DND-41 (cell line): ENCODE data around the gene NDRG2.

Experiments used
- ATAC-seq: fragments of 200-7000 bp; cut with Tn5 transposase; 3 replicates; pipeline ENCODE4 v1.9.1; 2021; ENCODE audit warnings: low read depth; ENCODE audit not compliant: insufficient read depth
- DNase-seq: peaks from one replicate; pipeline ENCODE4 v3.0.0-alpha.2; 2020
- H2AFZ ChIP-seq: 2 replicates; pipeline ENCODE4 v1.6.0; 2012; ENCODE audit warnings: low read depth, low read length
- H3K27ac ChIP-seq: 2 replicates; pipeline ENCODE4 v1.5.1; 2012; ENCODE audit warnings: low read length, inconsistent platforms
- H3K27me3 ChIP-seq: fragments of 200-600 bp; sonication (generic); 2 replicates; pipeline ENCODE4 v1.6.0; 2012; ENCODE audit warnings: low read length, mild to moderate bottlenecking, inconsistent platforms; ENCODE audit not compliant: insufficient read depth, poor library complexity
- H3K36me3 ChIP-seq: 2 replicates; pipeline ENCODE4 v1.5.1; 2012; ENCODE audit warnings: low read length, inconsistent platforms; ENCODE audit not compliant: insufficient read depth
- H3K4me1 ChIP-seq: 2 replicates; pipeline ENCODE4 v1.5.1; 2012; ENCODE audit warnings: mild to moderate bottlenecking, low read length; ENCODE audit not compliant: insufficient read depth
- H3K4me2 ChIP-seq: 2 replicates; pipeline ENCODE4 v1.6.0; 2012; ENCODE audit warnings: mild to moderate bottlenecking, moderate library complexity, low read length, inconsistent platforms; ENCODE audit not compliant: insufficient read depth
- H3K4me3 ChIP-seq, 2 experiments: fragments of 200-600 bp in 1 of 2; shearing (Covaris generic) in 1 of 2; 2 replicates each; pipeline ENCODE4 v1.5.1; 2012 to 2016; ENCODE audit warnings: inconsistent platforms in 2 of 2, low read length in 2 of 2, mild to moderate bottlenecking in 2 of 2, low read depth in 1 of 2, moderate library complexity in 1 of 2
- H3K79me2 ChIP-seq: 2 replicates; pipeline ENCODE4 v1.6.0; 2012; ENCODE audit warnings: low read length, inconsistent platforms; ENCODE audit not compliant: insufficient read depth
- H3K9ac ChIP-seq: 2 replicates; pipeline ENCODE4 v1.6.0; 2012; ENCODE audit warnings: low read depth, mild to moderate bottlenecking, inconsistent platforms, low read length, moderate library complexity
- H3K9me3 ChIP-seq: 2 replicates; pipeline ENCODE4 v1.5.1; 2012; ENCODE audit warnings: low read length, moderate library complexity, mild to moderate bottlenecking, inconsistent platforms; ENCODE audit not compliant: insufficient read depth, severe bottlenecking
- H4K20me1 ChIP-seq: 2 replicates; pipeline ENCODE4 v1.6.0; 2012; ENCODE audit warnings: low read length; ENCODE audit not compliant: insufficient read depth
- CTCF ChIP-seq: IDR thresholded peaks from 2 replicates; pipeline ENCODE4 v1.5.1; 2012; ENCODE audit warnings: borderline replicate concordance, low read length, moderate library complexity, mild to moderate bottlenecking; ENCODE audit not compliant: poor library complexity, severe bottlenecking; ENCODE audit errors: extremely low read depth
- EZH2 ChIP-seq: IDR thresholded peaks from 3 replicates; pipeline ENCODE4 v1.6.1; 2012; ENCODE audit warnings: borderline replicate concordance, low read depth, mild to moderate bottlenecking, moderate library complexity, low read length, inconsistent platforms; ENCODE audit not compliant: severe bottlenecking

Gene NDRG2

DNA sequence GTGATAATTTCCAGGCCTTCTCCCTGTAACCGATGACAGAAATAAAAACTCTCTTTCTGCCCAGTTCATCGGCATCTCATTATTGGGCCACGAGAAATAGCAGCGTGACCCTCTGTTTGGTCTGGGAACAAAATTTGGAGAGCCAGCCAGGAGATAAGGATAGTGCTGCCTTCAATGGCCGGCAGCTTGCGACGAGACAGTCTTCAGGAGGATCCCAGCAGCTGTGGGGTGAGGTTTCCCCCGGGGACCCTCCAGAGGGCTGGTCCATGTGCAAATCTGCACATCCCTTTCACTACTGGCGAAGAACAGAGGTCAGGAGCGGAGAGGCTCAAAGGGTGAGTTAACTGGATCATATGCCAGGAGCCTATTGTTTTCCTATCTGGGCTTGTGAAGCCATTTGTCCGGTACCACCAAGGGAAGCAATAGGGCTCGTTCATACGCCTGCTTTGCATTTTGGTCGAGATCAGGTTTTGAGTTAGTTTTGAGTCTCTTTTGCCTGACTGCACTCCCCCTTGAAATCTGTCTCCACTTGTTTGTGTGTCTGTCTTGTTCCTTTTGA is 21.0 kb downstream of the NDRG2 start:
- H3K36me3 ChIP-seq = no peaks in the 10 kb centered on the region

GRCh38 chr14:21001218-21001617 is 23.6 kb downstream of the NDRG2 start:
- Histone ChIP-seq H4K20me1 (peaks cover 2% of the 10 kb centered on the region; the same call in 1 of the 2 replicates), H3K9ac (no peak overlapping the region), H3K27ac (no peak overlapping the region), H3K4me1 (no peaks in the 10 kb centered on the region), H2AFZ (no peak overlapping the region), H3K4me2 (no peak overlapping the region), H3K4me3 (no peak overlapping the region), H3K9me3 (no peaks in the 10 kb centered on the region), H3K79me2 (no peaks in the 10 kb centered on the region), H3K27me3 (no peaks in the 10 kb centered on the region), H3K36me3 (peaks cover 12% of the 10 kb centered on the region)
- DNase-seq (no peak), ATAC-seq (no peak)
- TF ChIP-seq EZH2 (no peak), CTCF (no peak)

More for the DNA sequence above, 21.0 kb downstream of the NDRG2 start:
- no peak overlapping the region for H3K4me2 ChIP-seq
- no peaks in the 10 kb centered on the region for H3K27me3 ChIP-seq
- H3K27ac ChIP-seq = no peak overlapping the region
- TF ChIP-seq EZH2 (no peak), CTCF (no peak)
- ATAC-seq = no peak
- H3K9ac ChIP-seq = no peak overlapping the region
- H3K4me1 ChIP-seq = no peaks in the 10 kb centered on the region
- DNase-seq = no peak
- no peak overlapping the region for H2AFZ ChIP-seq
- no peaks in the 10 kb centered on the region for H3K9me3 ChIP-seq
- no peak overlapping the region for H3K4me3 ChIP-seq
- H3K79me2 ChIP-seq = no peaks in the 10 kb centered on the region
- H4K20me1 ChIP-seq = no peaks in the 10 kb centered on the region

DNA sequence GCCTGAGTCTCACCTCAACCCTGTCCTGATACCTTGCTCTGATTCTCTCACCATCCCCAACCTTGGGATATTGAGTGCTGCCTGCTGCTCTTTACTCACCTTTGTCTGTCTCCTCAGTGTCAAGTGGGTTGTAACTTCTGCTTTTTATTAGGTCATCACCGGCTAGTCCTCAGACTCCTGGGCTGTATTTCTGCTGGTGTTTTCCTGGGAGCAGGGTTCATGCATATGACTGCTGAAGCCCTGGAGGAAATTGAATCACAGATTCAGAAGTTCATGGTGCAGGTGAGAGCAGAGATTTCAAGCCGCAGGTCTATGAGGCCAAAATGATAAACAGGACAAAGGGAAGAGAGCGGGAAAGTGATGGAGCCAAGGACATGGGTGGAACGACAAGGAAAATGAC is 25.3 kb downstream of the NDRG2 start:
- H3K4me3 ChIP-seq = no peak overlapping the region
- no peaks in the 10 kb centered on the region for H3K27me3 ChIP-seq
- H3K36me3 ChIP-seq = peaks cover 29% of the 10 kb centered on the region
- no peaks in the 10 kb centered on the region for H3K9me3 ChIP-seq
- no peak overlapping the region for H3K9ac ChIP-seq
- ATAC-seq = no peak
- no peak overlapping the region for H2AFZ ChIP-seq
- no peak for TF ChIP-seq EZH2
- TF ChIP-seq CTCF = no peak
- no peak overlapping the region for H3K4me2 ChIP-seq
- H3K79me2 ChIP-seq = no peaks in the 10 kb centered on the region
- H3K27ac ChIP-seq = no peak overlapping the region
- peaks cover 4% of the 10 kb centered on the region; the same call in 1 of the 2 replicates for H4K20me1 ChIP-seq
- no peaks in the 10 kb centered on the region for H3K4me1 ChIP-seq
- DNase-seq = no peak
